ENCODE results near the gene MYO1B.

GRCh38 chr2:191467113-191467512 lies 221.9 kb downstream of the MYO1B start:
- TF ChIP-seq CTCF (IDR thresholded peaks at IDR 0.05) (no peak), POLR2A (IDR thresholded peaks at IDR 0.05) (no peak)
